ENCODE measurements around the gene SCART1.
"Not testable (repeated sequence)": the region's sequence is repeated elsewhere in the genome, so short reads cannot be mapped to it uniquely, and the experiment has no call there.

SCART1 gene

DNA sequence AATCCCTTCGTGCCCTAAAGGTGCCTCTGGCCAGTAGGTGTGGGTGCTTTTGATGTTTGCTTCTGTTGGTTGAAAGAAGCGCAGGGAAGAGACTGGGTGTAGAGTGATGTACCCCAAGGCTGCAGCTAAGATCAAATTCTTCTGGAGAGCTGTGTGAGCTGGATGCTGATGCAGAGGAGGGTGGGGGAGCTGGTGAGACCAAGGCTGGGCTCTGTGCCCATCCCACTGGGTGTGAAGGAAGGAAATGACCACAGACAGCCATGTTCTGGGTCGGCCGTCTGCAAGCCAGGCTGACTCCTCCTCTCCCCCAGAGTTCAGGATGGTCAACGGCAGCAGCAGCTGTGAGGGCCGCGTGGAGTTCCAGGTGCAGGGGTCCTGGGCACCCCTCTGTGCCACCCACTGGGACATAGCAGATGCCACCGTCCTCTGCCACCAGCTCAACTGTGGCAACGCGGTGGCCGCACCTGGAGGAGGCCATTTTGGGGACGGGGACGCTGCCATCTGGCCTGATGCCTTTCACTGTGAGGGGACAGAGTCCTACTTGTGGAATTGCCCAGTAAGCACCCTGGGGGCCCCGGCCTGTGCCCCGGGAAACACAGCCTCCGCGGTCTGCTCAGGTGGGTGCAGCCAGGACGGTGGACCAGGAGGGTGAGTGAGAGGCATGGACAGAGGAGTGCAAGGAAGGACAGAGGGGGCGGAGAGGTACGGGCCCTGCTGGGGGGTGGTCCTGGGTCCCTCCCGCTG, 5.1 kb downstream of the SCART1 start:
- Mint-ChIP-seq H3K9me3 (no peaks in the 10 kb centered on the region), H3K27me3 (no peaks in the 10 kb centered on the region), H3K36me3 (peaks cover 8% of the 10 kb centered on the region), H3K4me3 (no peak overlapping the region), H3K4me1 (no peaks in the 10 kb centered on the region), H3K27ac (no peak overlapping the region)
- ATAC-seq, result peak; percentile 31

DNA sequence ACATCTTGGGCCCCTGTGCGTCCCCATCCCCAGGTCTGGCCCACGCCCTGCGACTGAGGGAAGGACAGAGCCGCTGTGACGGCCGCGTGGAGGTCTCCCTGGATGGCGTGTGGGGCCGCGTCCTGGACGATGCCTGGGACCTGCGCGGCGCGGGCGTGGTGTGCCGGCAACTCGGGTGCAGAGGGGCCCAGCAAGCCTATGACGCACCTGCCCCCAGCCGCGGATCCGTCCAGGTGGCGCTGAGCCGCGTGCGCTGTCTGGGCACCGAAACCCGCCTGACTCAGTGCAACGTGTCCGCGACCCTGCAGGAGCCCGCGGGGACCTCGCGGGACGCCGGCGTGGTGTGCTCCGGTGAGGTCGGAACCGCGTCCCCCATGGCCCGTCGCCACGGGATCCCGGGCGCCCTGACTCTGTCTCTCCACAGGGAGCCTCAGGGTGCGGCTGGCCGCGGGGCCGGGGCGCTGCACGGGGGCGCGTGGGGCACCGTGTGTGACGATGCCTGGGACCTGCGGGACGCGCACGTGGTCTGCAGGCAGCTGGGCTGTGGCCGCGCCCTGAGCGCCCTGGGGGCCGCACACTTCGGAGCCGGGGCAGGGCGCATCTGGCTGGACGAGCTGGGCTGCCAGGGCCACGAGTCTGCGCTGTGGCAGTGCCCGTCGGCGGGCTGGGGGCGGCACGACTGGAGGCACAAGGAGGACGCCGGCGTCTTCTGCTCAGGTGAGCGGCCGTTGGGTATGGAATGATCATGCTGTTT, 5.9 kb downstream of the SCART1 start:
- Mint-ChIP-seq H3K4me3 (no peak overlapping the region), H3K36me3 (peaks cover 8% of the 10 kb centered on the region), H3K27ac (no peak overlapping the region), H3K9me3 (no peaks in the 10 kb centered on the region), H3K27me3 (no peaks in the 10 kb centered on the region), H3K4me1 (no peaks in the 10 kb centered on the region)
- peak; percentile 47 for ATAC-seq

GRCh38 chr10:133460208-133460769, 6.5 kb downstream of the SCART1 start:
- Mint-ChIP-seq H3K36me3 (peaks cover 8% of the 10 kb centered on the region), H3K4me1 (no peaks in the 10 kb centered on the region), H3K27ac (no peak overlapping the region), H3K4me3 (no peak overlapping the region), H3K9me3 (no peaks in the 10 kb centered on the region), H3K27me3 (no peaks in the 10 kb centered on the region)
- no peak for ATAC-seq

GRCh38 chr10:133461027-133461426, 7.3 kb downstream of the SCART1 start:
- no peak overlapping the region for H3K27ac Mint-ChIP-seq
- H3K36me3 Mint-ChIP-seq, result peaks cover 8% of the 10 kb centered on the region
- no peaks in the 10 kb centered on the region for H3K9me3 Mint-ChIP-seq
- H3K4me1 Mint-ChIP-seq, result no peaks in the 10 kb centered on the region
- H3K27me3 Mint-ChIP-seq, result no peaks in the 10 kb centered on the region
- no peak for ATAC-seq
- no peak overlapping the region for H3K4me3 Mint-ChIP-seq

DNA sequence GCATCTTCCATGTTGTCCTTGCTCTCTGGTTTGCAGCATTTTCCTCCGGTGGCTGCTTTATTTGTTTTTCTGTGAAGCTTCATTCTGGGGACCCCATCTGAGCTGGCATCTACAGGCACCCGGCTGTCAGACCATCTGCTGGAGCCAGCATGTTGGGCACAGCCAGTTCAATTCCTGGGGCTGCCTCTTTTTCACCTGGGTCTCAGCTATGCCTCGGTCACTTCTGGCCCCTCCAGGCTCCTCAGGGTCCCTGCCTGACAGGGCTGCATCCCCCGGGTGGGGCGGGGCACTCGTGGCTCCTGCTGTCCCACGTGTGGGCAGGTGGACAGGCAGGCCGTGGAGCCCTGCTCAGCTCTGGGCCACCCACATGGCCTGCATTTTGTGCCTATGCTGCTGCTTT, 8.1 kb downstream of the SCART1 start:
- Mint-ChIP-seq H3K9me3 (no peaks in the 10 kb centered on the region), H3K4me1 (no peaks in the 10 kb centered on the region), H3K27me3 (no peaks in the 10 kb centered on the region), H3K36me3 (peaks cover 9% of the 10 kb centered on the region), H3K4me3 (no peak overlapping the region), H3K27ac (no peak overlapping the region)
- no peak for ATAC-seq

DNA sequence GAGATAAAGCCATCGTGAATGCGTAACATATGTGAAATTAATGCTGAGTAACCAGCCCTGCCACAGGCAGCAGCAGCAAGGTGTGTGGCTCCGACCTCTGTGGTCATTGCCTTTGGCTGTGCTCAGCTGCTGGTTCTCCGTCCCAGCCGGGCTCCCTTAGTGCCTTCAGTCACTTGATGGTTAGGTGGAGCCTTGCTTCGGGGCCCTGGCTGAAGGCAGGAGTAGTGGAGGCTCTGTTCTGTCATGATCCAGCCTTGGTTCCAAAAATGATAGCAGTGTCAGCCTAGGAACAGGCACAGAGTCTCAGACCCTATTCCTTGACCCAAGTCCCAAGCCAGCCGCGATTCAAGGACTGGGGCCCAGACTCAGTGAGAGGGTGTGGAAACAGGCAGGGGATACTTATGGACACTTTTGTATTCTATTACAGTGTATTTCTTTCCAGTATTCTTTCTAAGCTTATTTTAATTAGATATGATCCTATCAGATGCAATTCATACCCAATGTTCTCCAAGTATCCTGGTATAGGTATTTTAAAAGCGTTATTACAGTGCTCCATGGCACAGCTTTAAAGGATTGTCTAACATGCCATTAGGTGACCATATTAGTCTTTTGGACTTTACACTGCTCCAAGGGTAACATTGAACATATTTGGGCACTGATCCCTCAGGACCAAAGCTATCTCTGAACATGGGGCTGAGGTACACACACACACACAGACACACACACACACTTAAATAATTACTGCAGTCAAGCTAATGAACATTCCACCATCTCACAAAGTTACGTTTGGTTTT, 9.0 kb downstream of the SCART1 start:
- H3K27ac Mint-ChIP-seq, result no peak overlapping the region
- ATAC-seq, result no peak
- peaks cover 17% of the 10 kb centered on the region for H3K36me3 Mint-ChIP-seq
- H3K27me3 Mint-ChIP-seq, result no peaks in the 10 kb centered on the region
- H3K9me3 Mint-ChIP-seq, result no peaks in the 10 kb centered on the region
- H3K4me1 Mint-ChIP-seq, result no peaks in the 10 kb centered on the region
- H3K4me3 Mint-ChIP-seq, result no peak overlapping the region

GRCh38 chr10:133464582-133465031, 10.9 kb downstream of the SCART1 start:
- Mint-ChIP-seq H3K27me3 (no peaks in the 10 kb centered on the region), H3K4me1 (no peaks in the 10 kb centered on the region), H3K36me3 (peaks cover 26% of the 10 kb centered on the region), H3K27ac (no peak overlapping the region), H3K9me3 (peaks cover 2% of the 10 kb centered on the region), H3K4me3 (no peak overlapping the region)
- no peak for ATAC-seq

GRCh38 chr10:133465191-133465949, 11.6 kb downstream of the SCART1 start:
- no peak overlapping the region for H3K4me3 Mint-ChIP-seq
- ATAC-seq, result peak; percentile 34
- peaks cover 32% of the 10 kb centered on the region for H3K36me3 Mint-ChIP-seq

GRCh38 chr10:133465950-133466474, 12.3 kb downstream of the SCART1 start:
- peaks cover 32% of the 10 kb centered on the region for H3K36me3 Mint-ChIP-seq
- ATAC-seq, result no peak
- H3K4me1 Mint-ChIP-seq, result no peaks in the 10 kb centered on the region
- H3K9me3 Mint-ChIP-seq, result peaks cover 2% of the 10 kb centered on the region
- no peak overlapping the region for H3K4me3 Mint-ChIP-seq
- no peak overlapping the region for H3K27ac Mint-ChIP-seq
- H3K27me3 Mint-ChIP-seq, result no peaks in the 10 kb centered on the region

More at GRCh38 chr10:133465191-133465949, 11.6 kb downstream of the SCART1 start:
- no peaks in the 10 kb centered on the region for H3K27me3 Mint-ChIP-seq
- H3K9me3 Mint-ChIP-seq, result peaks cover 2% of the 10 kb centered on the region
- no peaks in the 10 kb centered on the region for H3K4me1 Mint-ChIP-seq
- no peak overlapping the region for H3K27ac Mint-ChIP-seq

GRCh38 chr10:133466683-133467275, 13.0 kb downstream of the SCART1 start:
- no peaks in the 10 kb centered on the region for H3K27me3 Mint-ChIP-seq
- ATAC-seq, result no peak
- no peak overlapping the region for H3K27ac Mint-ChIP-seq
- peaks cover 25% of the 10 kb centered on the region for H3K36me3 Mint-ChIP-seq
- H3K9me3 Mint-ChIP-seq, result peaks cover 2% of the 10 kb centered on the region
- no peaks in the 10 kb centered on the region for H3K4me1 Mint-ChIP-seq
- no peak overlapping the region for H3K4me3 Mint-ChIP-seq

- ATAC-seq, result no peak
- no peak overlapping the region for H3K27ac Mint-ChIP-seq
Measured at GRCh38 chr10:133467286-133467911, 13.7 kb downstream of the SCART1 start.

DNA sequence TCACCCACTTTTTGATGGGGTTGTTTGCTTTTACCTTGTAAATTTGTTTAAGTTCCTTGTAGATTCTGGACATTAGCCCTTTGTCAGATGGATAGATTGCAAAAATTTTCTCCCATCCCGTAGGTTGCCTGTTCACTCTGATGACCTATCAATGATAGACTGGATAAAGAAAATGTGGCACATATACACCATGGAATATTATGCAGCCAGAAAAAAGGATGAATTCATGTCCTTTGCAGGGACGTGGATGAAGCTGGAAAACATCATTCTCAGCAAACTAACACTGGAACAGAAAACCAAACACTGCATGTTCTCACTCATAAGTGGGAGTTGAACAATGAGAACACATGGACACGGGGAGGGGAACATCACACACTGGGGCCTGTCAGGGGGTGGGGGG, 15.5 kb downstream of the SCART1 start:
- H3K27me3 Mint-ChIP-seq, result not testable (repeated sequence)

More at GRCh38 chr10:133467286-133467911, 13.7 kb downstream of the SCART1 start:
- Mint-ChIP-seq H3K9me3 (peaks cover 2% of the 10 kb centered on the region), H3K36me3 (peaks cover 25% of the 10 kb centered on the region), H3K4me3 (no peak overlapping the region), H3K27me3 (no peaks in the 10 kb centered on the region), H3K4me1 (no peaks in the 10 kb centered on the region)

GRCh38 chr10:133471300-133472109, 17.8 kb downstream of the SCART1 start:
- no peak for ATAC-seq
- peaks cover 6% of the 10 kb centered on the region for H3K9me3 Mint-ChIP-seq
- peaks cover 12% of the 10 kb centered on the region for H3K4me1 Mint-ChIP-seq
- H3K27me3 Mint-ChIP-seq, result no peaks in the 10 kb centered on the region
- no peak overlapping the region for H3K27ac Mint-ChIP-seq
- H3K36me3 Mint-ChIP-seq, result peaks cover 25% of the 10 kb centered on the region
- no peak overlapping the region for H3K4me3 Mint-ChIP-seq

More for the DNA sequence above, 15.5 kb downstream of the SCART1 start:
- H3K9me3 Mint-ChIP-seq, H3K27ac Mint-ChIP-seq, ATAC-seq, H3K4me3 Mint-ChIP-seq: not testable (repeated sequence)
- Mint-ChIP-seq H3K36me3 (peaks cover 25% of the 10 kb centered on the region), H3K4me1 (peaks cover 12% of the 10 kb centered on the region)

Data from stimulated activated memory B cell treated with anti-CD40 and anti-IgM and Interleukin-4, amounts not matched to agents 10 μg/mL and 1 μg/mL and 100 μg/mL, for 72 hours (primary cell).